ENCODE results near the gene PPM1N.

PPM1N gene

DNA sequence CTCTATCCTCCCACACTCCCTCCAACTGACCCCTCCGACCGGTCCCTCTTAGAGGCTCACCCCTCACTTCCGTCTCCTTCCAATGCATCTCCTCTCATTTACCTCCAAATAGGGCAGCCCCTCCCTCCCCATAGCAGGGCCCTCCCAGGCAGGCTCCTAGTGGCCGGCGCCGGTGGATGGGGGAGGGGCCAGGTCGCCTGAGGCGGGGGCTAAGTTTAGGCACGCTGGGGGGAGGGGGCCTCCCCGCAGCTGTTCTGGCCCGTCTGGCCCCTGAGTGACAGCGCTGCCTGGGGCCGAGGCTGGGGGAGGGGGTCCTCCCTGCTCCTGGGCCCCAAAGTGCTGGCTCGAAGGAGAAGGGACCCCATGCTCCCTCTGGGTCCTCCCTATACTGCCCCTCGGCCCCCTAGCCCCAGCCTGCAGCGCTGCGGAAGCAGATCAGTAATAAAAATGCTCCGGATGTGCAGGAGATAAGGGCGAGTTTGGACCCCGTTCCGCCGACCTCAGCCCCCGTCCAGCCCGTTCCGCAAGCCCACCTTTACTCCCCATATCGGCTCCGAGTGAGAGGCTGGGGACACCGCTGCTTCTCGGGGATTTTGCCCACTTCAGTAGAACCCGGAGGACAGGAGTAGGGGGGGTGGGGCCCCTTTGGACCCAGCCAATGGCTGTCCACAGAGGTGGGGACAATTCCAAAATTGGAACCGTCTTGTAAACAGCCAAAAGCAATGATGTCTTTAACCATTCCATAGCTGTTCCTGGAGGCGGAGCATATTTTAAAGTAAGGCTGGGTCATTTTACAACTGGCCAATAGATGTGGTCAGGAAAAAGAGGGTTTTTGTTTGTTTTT lies 5.4 kb upstream of the PPM1N start:
- DNase-seq = no peak

- DNase-seq = no peak
Measured at GRCh38 chr19:45494261-45494916, 3.9 kb upstream of the PPM1N start.

DNA sequence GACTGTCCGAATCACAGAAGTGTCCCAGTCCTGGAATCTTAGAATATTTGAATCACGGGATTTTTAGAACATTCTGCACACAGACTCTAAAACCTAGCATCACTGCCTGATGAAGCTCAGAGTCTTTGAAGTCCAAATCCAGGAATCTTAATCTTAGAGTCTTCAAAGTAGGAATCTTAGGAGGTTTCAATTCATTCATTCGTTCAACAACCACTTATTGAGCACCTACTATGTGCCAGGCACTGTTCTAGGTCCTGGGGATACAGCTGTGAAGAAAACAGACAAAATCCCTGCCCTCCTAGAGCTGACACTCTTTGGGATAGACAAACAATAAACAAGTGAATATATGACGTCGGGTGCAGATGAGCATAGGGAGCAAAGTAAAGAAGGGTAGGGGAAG lies 3.1 kb upstream of the PPM1N start:
- DNase-seq = no peak

- no peak for DNase-seq
Measured at GRCh38 chr19:45496349-45496953, 1.8 kb upstream of the PPM1N start.

- no peak for DNase-seq
Measured at GRCh38 chr19:45497791-45498190, 452 bp upstream of the PPM1N start.

- no peak for DNase-seq
Measured at GRCh38 chr19:45499196-45500180, 1.2 kb downstream of the PPM1N start.

DNA sequence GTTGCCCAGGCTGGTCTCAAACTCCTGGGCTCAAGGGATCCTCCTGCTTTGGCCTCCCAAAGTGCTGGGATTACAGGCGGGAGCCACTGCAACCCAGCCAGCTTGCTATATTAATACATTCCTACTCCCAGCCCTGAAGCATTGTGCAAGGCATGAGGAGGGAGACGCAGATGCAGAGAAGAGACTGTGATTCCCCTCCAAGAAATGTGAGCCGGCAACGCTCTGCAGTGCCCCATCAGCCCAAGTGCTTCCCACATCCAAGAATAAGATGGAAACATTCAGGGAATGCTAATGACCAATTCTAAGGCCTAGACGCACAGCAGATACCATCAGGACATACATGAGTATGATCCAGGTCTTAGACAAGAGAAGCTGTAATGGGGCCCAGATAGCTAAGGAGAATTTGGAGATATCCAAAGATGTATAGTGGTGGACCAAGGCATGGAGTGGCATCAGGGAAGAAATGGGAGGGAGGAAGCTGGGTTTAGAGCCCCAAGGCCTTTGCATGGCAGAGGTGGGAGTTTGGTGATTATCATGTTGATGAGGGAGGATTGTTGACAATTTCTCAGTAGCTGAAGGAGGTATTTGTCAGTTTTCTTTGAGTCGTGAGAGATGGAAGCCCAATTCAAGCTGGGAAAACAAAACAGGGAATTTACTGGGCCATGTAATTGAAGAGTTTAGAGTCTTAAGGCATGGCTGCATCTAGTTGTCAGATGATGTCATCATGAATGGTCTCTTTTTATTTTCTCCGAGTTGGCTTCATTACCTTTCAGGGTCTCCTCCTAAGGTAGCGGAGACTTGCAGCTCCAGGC lies 2.9 kb downstream of the PPM1N start:
- no peak for DNase-seq

GRCh38 chr19:45501730-45502014 lies 3.4 kb downstream of the PPM1N start:
- DNase-seq = no peak

GRCh38 chr19:45502111-45502510 lies 3.9 kb downstream of the PPM1N start:
- peak; percentile 76 for DNase-seq

GRCh38 chr19:45503909-45504308 lies 5.7 kb downstream of the PPM1N start:
- DNase-seq = no peak

GRCh38 chr19:45505151-45505995 lies 7.1 kb downstream of the PPM1N start:
- no peak for DNase-seq

- DNase-seq = no peak
Measured at GRCh38 chr19:45505996-45506245, 7.7 kb downstream of the PPM1N start.

GRCh38 chr19:45506246-45506988 lies 8.2 kb downstream of the PPM1N start:
- DNase-seq = peak; percentile 94

GRCh38 chr19:45506989-45507871 lies 9.0 kb downstream of the PPM1N start, which contains the start of gene VASP:
Gene VASP (plus strand): TSS chr19:45507479. CDS start chr19:45507772, 293 bp downstream.
- peak; percentile 94 for DNase-seq

- no peak for DNase-seq
Measured at GRCh38 chr19:45507872-45508416, 9.7 kb downstream of the PPM1N start.

DNA sequence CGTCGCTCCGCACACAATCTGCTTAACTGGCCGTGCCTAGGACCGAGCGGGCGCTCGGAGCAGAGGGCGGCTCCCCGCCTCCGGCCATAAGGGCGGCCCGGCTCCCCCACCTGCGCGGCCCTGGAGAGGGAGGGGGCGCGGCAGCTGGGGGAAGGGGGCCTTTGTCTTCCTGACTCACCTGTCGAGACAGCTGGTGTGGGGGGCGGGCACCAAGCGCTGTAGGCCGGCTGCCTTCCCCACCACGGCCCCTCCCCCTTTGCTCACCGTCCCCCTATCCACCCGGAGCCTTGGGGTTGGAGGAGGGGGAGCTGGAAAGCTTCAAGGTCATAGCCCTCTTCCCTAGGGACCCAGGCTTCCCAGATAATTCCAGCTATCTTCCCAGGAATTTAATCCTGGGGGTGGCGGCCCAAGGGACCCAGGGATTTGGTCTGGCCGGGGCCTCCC lies 10.2 kb downstream of the PPM1N start:
- no peak for DNase-seq

DNA sequence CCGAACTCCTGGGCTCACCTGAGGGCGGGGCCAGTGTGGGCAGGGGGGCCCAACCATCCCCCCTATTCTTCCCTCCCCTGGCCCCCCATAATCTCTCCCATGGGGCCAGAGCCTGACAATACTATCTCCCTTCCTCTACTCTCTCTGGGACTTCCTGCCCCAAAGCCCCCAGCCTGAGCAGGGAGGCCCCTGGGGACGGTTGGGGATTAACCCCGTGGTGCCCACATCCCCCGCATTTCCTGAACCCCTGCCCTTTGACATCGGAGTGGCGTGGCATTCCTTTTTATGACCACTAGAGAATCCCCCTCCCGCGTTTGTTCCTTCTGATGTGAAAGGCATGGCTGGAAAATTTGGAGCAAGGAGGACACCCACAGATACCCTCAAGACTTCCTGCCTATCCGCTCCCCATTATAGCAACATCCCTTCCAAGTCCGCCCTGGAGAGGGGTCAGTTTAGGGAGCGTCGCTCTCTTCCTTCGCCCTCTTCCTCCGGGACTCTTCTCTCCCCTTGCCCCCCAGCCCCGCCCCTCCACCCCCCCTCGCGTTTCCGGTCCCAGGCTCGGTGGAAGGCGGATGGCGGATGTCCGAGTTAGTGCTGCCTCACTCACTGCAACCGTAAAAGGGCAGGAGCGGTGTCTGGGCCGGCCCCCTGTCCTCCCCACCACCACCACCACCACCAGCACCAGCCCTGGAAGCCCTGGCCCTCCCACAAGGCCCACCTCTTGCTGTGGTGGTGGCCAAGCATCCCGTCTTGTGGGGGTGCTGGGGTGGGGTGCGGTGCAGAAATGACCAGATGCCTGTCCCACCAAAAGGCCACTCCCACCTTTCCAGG lies 10.8 kb downstream of the PPM1N start:
- DNase-seq = peak; percentile 73

DNA sequence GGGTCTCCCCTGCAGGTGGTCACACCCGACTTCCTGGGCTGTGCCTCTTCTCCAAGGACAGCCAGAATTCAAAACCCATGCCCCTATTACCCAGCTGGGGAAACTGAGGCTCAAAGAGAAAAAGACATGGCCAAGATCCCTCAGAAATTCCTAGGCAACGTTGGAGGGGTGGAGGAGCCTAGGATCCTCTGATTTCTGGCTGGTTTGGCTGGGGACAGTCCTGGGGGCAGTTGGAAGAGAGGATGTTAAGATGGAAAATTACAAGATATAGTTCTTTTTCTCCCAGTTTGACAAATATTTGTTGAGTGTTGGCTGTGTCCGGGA lies 11.4 kb downstream of the PPM1N start:
- DNase-seq = no peak
